Left renal cortex interstitium (tissue), 4 donors: Measurements from ENCODE around the gene B3GNT4. TPM values are rescaled to one million over a fixed set of nuclear protein-coding genes. Genes with fewer than 3 reads are reported as not detected.
"Not testable (repeated sequence)": the region's sequence is repeated elsewhere in the genome, so short reads cannot be mapped to it uniquely, and the experiment has no call there.

Experiments
- DNase-seq, 4 donors: peaks; one replicate each; pipeline ENCODE4 v3.0.0-alpha.2; 2013; ENCODE audit warnings: low read depth in 4 of 4, low spot score in 2 of 4, missing footprints in 1 of 4
- polyA plus RNA-seq, 4 donors: library from polyadenylated mRNA; unstranded; fragments of 120-200 nt; gene quantifications; one replicate each; pipeline ENCODE4 v1.2.1, GENCODE V29; 2013; ENCODE audit not compliant: insufficient read length in 4 of 4

The B3GNT4 gene
- polyA plus RNA-seq, 4 donors, result 2.6 to 5.2 (median 3.7) TPM

DNA sequence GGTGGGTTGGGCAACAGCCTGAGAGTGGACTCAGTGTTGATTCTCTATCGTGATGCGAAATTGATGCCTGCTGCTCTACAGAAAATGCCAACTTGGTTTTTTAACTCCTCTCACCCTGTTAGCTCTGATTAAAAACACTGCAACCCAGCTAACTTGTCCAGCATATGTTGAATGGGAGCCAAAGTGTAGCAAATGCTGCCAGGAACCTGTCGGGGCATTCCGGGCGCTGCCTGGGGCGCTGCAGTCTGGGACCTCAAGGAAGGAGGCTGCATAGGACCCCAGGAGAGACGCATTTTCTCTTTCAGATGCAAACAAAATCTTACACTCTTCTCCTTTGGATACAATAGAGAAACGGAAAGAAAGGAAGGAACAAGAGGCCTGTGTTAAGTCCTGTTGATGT is 3.9 kb downstream of the B3GNT4 start:
- no peak for DNase-seq

DNA sequence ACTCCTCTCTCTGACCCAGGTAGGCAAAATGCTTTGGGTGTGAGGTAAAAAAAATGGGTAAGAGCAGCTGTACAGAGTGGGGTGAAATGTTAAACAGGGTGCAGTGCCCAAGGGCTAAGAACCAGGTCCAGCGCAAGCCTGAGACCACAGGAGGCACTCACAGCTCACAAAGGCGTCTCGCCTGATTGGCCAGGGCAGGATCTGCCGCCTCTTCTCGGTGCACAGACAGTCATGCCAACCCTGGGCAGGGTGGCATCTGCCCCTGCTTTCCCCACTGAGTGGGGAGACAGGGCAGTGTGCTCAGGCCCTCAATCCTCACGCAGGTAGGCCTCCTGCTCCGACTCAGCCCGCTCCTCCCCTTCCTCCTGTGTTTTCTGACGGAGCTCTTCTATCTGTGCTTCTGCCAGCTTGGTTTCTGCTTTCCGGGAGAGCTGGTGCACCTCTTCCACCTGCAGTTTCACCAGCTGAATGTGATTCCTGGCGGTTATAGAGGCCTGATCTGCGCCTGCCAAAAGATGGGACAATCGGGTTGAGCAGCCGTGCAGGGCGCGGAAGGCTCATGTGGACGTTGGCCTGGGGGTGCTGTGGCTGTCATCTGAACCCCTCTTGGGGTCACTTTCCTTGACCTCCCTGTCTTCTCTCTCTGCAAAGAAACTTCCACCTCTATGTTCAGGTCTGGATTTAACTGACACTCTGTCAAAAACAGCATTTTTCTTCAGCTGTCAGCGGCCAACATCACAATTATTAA is 4.7 kb downstream of the B3GNT4 start:
- no peak for DNase-seq

DNA sequence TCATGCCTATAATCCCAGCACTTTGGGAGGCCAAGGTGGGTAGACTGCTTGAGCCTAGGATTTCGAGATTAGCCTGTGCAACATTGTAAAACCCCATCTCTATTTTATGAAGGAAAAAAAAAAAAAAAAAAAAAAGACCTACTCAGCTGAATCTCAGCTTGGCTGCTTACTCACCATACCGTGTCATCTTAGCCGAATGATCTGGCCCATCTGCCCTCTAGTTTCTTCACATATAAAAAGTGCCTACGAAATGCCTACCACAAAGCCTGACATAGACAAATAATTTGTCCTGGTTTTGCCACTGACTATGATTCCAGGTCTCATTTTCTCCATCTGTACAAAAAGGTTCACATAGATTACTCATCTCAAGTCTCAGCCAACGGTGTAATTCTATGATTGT is 12.3 kb downstream of the B3GNT4 start:
- DNase-seq, result no peak

DNA sequence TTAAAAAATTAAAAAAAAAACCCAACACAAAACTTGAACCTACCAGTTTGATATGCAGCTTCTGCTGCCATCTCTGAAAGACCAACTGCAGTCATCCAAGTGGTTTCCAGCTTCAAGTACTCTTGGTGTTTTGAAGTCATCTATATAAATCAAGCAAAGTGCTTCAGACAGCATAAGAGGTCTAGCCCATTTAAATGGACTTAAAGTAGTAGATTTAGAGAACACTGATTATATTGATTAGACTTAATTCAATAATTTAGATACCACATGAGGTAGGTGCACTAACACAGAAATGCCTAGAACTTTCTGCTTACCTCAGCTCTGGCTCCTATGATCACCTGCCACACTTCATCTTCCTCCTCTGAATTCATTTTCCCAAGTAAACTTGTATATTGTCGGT is 12.9 kb downstream of the B3GNT4 start:
- no peak for DNase-seq

DNA sequence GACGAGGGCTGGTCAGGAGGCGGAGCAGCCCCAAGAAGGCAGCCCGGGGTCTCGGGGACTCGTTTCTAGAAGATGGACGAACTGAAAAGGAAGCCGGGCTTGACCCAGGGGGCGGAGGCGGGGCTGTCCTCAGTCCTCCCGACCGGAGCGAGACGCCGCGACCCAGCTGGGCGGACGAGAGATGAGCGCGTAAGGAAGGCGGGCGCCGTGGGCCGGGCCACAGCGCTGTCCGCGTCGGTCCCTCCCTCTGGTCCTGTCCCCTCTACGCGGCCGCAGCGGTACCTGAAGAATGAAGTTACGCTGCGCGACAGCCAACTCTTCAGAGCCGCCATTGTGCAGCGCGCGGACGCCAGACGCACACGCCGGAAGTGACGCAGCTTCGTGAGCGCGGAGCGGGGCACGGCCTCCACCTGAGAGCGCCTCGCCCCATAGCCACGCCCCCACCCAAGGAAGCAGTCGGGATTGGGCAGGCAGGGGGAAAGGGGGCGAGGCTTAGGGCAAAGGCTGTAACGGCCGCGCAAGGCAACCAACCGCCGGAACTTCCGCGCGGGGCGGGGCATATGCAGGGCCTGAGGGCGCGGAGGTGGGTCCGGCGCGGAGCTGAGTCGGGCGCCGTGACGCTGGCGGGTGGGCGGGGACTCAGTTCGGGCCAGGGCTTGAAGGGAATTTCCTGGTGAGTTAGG is 22.3 kb downstream of the B3GNT4 start, which contains the start of gene DIABLO:
TSS of gene DIABLO (minus strand) at position 370 of the 683 bp plus-strand sequence. CDS start at position 332, 38 bp downstream.
- peak; percentile 90 to 99 (median 98) for DNase-seq

DNA sequence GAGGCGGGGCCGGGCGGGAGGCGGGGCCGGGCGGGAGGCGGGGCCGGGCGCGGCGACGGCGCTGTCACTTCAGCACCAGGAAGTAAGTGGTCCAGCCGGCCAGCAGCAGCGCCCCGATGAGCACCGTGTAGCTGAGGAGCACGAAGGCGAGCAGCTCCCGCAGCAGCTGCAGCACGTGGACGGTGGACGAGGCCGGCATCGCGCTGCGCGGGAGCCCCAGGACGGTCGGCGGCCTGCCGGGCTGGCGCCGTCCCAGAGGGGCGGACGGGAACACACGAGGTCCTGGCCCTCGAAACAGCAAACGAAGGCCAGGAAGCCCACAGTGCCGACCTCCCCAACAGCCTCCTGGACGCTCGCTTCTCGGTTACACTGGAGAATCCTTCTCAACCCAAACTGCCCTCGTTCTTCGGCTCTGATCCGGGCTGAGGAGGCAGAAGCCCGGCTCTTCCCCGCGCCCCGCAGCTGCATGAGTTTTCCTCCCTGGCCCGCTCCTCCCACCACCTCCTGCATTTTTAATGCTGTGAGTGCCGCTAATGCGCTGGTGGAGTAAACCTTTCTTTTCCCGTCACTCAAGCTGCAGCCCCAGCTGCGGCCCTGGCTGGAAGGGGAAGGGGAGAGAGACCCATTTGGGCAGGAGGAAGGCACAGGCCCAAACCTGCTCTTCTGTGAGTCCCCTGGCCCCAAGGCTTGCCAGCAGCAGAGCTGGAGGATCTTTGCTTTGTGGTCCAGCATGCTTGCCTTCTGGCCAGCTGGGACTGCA is 23.0 kb downstream of the B3GNT4 start:
- DNase-seq, result no peak

DNA sequence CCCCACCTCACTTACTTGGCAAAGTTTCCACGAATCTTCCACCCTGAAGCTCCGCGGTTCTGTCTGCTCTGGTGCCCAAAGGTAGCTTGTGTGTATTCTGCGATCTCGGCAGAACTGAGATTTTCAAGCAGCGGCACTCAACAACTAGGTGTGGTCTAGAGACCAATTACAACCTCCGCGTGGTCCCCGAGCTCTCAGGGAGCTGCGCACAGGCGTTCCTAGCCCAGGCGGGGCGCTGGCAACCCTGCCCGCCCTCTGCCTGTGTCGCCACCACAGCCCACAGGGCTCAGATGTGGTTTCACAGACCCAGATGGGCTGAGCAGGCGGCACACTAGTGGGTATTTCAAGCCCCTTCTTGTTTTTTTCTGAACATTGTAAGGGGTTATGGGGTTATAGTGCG is 23.8 kb downstream of the B3GNT4 start:
- DNase-seq, result no peak

DNA sequence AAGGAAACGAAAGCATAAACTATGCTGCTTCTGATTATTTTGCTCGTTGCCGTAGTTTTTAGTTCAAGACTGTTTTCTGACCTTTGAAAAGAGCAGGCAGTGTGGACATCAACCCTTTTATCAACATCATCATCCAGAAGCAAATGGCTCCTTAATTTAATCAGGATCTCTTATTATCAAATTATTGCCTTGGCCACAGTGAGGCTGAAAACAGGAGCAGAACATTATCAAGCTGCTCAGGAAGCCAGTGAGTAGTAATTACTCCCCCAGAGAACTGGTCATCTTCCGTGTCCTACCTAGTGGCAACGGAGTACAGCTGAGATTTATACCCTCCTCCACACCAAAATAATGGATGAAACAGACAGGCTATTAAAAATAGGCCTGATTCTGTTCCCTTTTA is 24.6 kb downstream of the B3GNT4 start:
- no peak for DNase-seq

DNA sequence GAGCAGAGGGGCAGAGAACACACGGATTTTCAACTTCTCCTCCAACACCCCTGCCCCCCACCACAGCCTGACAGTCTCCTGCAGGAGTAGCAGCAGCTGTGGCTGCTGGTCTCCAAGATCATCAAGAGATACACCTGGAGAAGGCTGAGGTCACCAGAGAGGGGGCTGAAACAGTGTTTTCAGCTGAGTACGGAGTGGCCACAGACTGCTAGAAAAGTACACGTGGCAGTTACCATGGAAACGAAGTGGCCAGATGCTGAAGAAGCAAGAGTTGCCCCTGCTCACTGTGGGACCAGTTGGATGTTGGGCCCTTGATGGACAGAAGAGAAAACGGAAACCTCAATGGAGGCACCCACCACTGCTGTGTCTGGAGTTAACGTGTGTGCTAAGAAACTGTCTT is 27.3 kb downstream of the B3GNT4 start:
- no peak for DNase-seq

DNA sequence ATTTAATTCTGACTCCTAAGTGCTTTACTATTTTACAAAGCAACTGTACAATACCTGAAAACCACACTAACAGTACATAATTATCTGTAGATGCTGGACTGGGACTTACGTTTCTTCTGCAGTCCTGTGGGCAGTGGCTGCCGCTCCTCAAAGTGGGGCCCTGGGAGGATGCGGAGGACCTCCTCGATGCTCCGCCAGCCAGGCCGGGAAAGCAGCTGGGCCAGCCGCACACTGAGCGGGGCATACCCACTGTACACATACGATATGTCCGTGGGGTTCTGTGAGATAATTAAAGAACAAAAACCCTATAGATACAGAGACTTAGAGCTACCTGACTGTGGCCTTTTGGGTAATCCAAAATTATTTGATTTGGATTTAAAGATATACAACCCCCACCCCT is 29.2 kb downstream of the B3GNT4 start:
- no peak for DNase-seq

DNA sequence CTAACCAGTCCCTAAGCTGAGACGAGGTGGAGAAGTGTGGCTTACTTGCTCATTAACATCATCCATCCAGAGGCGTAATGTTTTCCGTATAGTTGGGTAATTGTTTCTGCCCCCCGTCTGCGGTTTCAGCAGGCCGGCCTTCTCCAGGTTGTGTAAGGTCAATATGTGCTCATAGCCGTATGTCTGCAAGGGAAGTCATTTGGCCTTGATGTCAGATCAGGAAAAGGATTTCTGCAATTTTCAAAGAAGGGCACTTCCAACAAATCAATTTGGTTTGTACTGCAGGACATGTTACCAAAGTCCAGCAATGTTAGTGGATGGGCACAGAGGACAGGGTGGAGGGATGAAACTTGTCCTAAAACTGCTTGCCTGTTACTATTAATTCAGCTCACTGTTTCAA is 32.2 kb downstream of the B3GNT4 start:
- no peak for DNase-seq

DNA sequence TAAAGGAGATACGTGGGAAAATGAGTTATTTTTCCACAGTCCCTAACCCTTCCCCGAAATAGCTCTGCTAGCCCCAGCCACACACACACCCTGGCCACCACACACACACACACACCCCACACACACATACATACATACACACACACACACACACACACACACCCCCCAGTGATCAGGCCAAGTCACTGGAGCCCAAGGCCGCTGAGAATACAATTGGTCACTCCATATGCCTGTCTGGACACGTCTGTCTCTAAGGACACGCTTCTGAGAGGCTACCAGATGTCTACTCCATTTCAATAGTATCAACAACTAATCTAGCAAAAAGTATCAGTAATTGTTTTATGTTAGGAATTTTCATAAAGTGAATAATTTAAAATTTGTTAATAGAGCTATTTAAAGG is 35.4 kb downstream of the B3GNT4 start:
- DNase-seq, result no peak

DNA sequence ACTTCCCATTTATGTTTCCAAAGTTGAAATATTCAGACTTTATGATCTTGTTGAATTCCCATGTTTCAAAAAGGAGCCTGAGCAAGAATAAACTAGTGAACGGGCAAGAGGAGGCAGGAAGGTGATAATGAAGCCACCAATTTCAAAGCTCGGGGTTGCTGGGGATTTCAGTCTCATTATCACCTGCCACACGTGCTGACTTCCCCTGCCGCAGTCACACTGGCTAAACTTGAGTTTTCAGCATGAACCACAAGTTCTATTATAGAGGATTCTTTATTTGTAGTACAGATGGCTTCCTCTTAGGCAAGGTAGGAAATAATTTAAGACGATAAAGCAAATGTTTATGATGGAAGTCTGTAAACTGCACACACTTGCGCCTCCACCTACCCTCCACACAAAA is 40.5 kb downstream of the B3GNT4 start:
- no peak for DNase-seq

DNA sequence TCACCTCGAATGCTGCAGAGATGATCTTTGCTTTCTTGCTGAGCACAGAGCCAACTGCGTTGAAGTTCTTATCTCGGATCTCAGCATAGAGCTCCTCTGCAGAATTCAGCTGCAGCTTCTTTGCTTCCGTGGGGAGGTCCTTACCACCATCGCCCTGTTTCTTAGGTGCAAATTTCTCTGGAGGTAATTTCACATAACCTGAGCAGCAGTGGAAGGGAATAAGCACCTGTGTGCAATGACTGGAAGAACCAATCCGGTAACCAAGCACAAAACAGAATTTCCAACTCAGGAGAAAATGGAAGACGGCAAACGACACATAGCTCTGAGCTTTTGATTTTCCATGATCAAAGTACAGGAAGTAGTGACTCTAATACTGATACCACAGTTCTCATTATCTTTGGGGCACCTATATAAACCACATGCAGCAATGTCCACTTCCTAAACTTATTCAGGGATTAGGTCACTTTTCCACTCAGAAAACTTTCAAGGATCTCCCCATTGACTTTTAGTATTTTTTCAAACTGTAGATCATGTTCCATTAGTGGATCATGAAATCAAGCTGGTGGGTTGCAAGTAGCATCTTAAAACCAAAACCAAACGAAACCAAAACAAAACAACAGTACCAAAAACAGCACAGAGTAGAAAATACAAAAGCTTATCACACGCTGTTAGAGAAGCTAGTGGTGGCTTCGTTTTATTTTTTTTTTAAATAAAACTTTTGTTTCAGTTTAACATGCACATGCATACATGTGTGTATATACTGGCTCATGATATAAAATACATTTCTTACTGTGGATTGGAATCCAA is 41.3 kb downstream of the B3GNT4 start:
- DNase-seq, result no peak

DNA sequence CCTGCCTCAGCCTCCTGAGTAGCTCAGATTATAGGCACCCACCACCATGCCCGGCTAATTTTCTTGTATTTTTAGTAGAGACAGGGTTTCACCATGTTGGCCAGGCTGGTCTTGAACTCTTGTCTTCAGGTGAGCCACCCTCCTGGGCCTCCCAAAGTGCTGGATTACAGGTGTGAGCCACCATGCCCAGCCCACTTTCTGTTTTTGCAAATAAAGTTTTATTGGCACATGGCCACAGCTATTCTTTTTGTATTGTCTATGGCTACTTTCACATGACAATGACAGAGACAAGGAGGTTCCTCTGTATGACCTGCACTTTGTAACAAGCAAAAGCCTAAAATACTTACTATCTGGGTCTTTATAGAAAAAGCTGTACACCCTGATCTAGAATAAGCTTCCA is 42.0 kb downstream of the B3GNT4 start:
- DNase-seq, result no peak

DNA sequence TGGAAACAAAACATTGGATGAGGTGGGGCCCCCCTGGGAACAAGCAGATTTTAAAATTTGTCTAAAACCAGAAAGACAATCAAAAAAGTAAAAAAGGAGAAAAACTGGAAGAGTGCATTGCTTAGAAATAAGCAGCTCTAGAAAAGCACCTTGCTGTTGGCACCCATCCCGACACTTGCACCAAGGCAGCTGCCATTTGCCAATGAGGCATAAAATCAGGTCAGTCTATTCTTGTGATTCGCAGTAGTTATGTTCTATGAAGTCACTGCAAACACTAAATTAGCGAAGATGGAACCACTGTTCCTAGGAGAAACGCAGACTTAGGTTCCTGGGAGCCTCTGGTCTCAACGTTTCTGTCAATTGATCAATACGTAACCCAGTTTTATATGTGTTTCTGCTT is 46.5 kb downstream of the B3GNT4 start:
- DNase-seq, result no peak

DNA sequence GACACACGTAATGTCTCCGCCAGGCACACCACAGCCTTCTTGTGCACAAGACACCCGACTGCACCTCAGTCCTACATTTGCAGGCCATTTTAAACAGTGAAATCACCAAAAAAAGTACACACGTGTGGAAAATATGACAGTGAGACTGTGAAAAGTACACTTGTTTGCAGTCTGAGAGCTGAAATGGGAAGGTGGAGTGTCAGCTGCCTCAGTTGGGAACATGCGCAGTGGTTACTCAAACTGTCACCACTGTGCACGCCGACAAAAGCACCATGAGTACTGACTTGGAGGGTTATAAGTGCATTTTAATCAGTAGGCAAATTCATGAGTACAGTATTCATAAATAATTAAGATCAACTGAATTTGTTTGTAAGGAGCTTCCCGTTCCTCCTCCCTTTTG is 47.0 kb downstream of the B3GNT4 start:
- DNase-seq, result no peak

DNA sequence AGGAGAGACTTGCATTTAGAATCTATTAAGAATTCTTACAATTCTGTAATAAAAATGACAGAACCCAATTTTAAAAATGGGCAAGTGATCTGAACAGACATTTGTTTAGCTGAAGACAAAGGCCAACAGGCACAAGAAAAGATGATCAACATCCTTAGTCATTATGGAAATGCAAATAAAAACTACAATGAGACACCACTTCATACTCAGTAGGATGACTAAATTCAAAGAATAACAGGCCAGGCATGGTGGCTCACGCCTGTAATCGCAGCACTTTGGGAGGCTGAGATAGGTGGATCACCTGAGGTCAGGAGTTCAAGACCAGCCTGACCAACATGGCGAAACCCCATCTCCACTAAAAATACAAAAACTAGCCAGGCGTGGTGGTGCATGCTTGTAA is 55.0 kb downstream of the B3GNT4 start:
- not testable (repeated sequence) for DNase-seq
